CD4-positive, alpha-beta memory T cell (primary cell): ENCODE measurements around the gene PPP1R3D. TPM values are rescaled to one million over a fixed set of nuclear protein-coding genes. Genes with fewer than 3 reads are reported as not detected.

ENCODE experiments used
- CTCF ChIA-PET: fragments of 350-600 bp; sonication (Branson Sonifier 250); formaldehyde crosslinking; loops from one replicate; lab custom pipeline; 2021; ENCODE audit warnings: inconsistent platforms; ENCODE audit not compliant: partially characterized antibody; lab: Charles Lee
- POLR2A ChIA-PET: fragments of 350-600 bp; sonication (Branson Sonifier 250); formaldehyde crosslinking; loops from one replicate; lab custom pipeline; 2021; ENCODE audit not compliant: partially characterized antibody; lab: Charles Lee
- DNase-seq, 5 donors: peaks; one replicate each; pipeline versions ENCODE4 v3.0.0 to v3.0.0-alpha.2; 2020 to 2022; ENCODE audit warnings: mixed read lengths in 1 of 5
- H3K27ac ChIP-seq: one replicate; pipeline ENCODE4 v1.7.0; 2013; ENCODE audit warnings: low read depth, low read length
- H3K27me3 ChIP-seq: 2 replicates; pipeline ENCODE4 v1.7.0; 2013; ENCODE audit warnings: mild to moderate bottlenecking, low read length, moderate library complexity; ENCODE audit not compliant: insufficient read depth
- H3K36me3 ChIP-seq: 2 replicates; pipeline ENCODE4 v1.7.0; 2013; ENCODE audit warnings: mild to moderate bottlenecking, low read length, moderate library complexity; ENCODE audit not compliant: insufficient read depth
- H3K4me1 ChIP-seq: 2 replicates; pipeline ENCODE4 v1.7.0; 2013; ENCODE audit warnings: mild to moderate bottlenecking, low read length, moderate library complexity; ENCODE audit not compliant: insufficient read depth
- H3K4me3 ChIP-seq, 2 donors: one replicate each; pipeline ENCODE4 v1.7.0; 2013; ENCODE audit warnings: low read length in 2 of 2, mild to moderate bottlenecking in 1 of 2
- H3K9me3 ChIP-seq, 2 donors: one replicate each; pipeline ENCODE4 v1.7.0; 2013; ENCODE audit warnings: low read length in 2 of 2, control low read depth in 1 of 2; ENCODE audit not compliant: control insufficient read depth in 1 of 2
- H3K27ac Mint-ChIP-seq, 7 donors: one replicate each; pipeline ENCODE4 v1.8.0; 2020 to 2021; ENCODE audit warnings: mixed read lengths in 7 of 7, mild to moderate bottlenecking in 6 of 7, inconsistent platforms in 3 of 7, moderate library complexity in 3 of 7
- H3K27me3 Mint-ChIP-seq, 2 donors: one replicate each; pipeline ENCODE4 v1.8.0; 2020 to 2021; ENCODE audit warnings: mixed read lengths in 2 of 2
- H3K36me3 Mint-ChIP-seq, 2 donors: one replicate each; pipeline ENCODE4 v1.8.0; 2020 to 2021; ENCODE audit warnings: mixed read lengths in 2 of 2, inconsistent platforms in 1 of 2, mild to moderate bottlenecking in 1 of 2
- H3K4me1 Mint-ChIP-seq, 4 donors: one replicate each; pipeline ENCODE4 v1.8.0; 2020 to 2021; ENCODE audit warnings: mixed read lengths in 4 of 4, mild to moderate bottlenecking in 1 of 4
- H3K4me3 Mint-ChIP-seq, 8 donors: one replicate each; pipeline ENCODE4 v1.8.0; 2020 to 2021; ENCODE audit warnings: mixed read lengths in 8 of 8, mild to moderate bottlenecking in 7 of 8, moderate library complexity in 6 of 8, inconsistent platforms in 3 of 8
- H3K9me3 Mint-ChIP-seq, 8 donors: one replicate each; pipeline ENCODE4 v1.8.0; 2020 to 2021; ENCODE audit warnings: mixed read lengths in 8 of 8, mild to moderate bottlenecking in 5 of 8, inconsistent platforms in 3 of 8, moderate library complexity in 1 of 8
- intact Hi-C: fragments of 100-400 bp; cut with micrococcal nuclease; formaldehyde crosslinking; loops from one replicate; pipeline ENCODE4 v1.15.1; 2023
- polyA plus RNA-seq, 2 donors: library from polyadenylated mRNA; unstranded; fragments of 300-500 nt; fragmentation: Illumina TruSeq; gene quantifications; one replicate each; pipeline ENCODE4 v1.2.3, GENCODE V29; 2021
- total RNA-seq, 2 experiments: library from RNA; stranded (reverse); gene quantifications; one replicate each; pipeline ENCODE4 v1.2.3, GENCODE V29; 2021

PPP1R3D gene
- total and polyA plus RNA-seq, 4 experiments from 2014 or later = 2.2 to 15.0 (median 8.0) TPM

DNA sequence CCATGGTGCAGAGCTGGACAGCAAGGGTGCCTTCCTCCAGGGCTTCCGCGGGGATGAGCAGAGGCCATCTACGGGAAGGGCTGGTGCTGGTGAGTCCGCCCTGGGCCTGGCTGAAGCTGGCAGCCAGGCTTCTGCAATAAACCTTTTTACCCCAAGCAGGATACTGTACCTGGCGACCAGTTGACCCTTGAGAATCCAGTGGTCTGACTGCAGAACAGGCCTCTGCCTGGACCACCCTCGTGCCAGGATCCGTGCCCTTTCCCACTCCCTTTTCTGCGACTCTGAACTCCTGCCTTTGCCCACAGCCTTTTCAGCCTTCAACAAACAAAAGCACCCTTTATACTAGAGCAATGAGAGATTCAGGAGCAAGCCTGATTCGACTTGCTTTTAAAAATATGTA lies 37.0 kb upstream of the PPP1R3D start:
- Mint-ChIP-seq H3K4me1 (no peaks in the 10 kb centered on the region), H3K4me3 (no peak overlapping the region), H3K27ac (no peak overlapping the region), H3K27me3 (no peaks in the 10 kb centered on the region), H3K9me3 (no peaks in the 10 kb centered on the region), H3K36me3 (peaks cover 0 to 17% of the 10 kb centered on the region in 2 donors)
- Histone ChIP-seq H3K4me3 (no peak overlapping the region), H3K4me1 (no peaks in the 10 kb centered on the region), H3K27me3 (no peaks in the 10 kb centered on the region), H3K27ac (no peak overlapping the region), H3K9me3 (no peaks in the 10 kb centered on the region), H3K36me3 (no peaks in the 10 kb centered on the region)
- intact Hi-C loops = no loop called here
- ChIA-PET POLR2A (no interaction called here), CTCF (no interaction called here)
- no peak for DNase-seq

GRCh38 chr20:59976156-59976782 lies 36.2 kb upstream of the PPP1R3D start:
- H3K4me1 Mint-ChIP-seq = no peaks in the 10 kb centered on the region
- no peaks in the 10 kb centered on the region for H3K9me3 Mint-ChIP-seq
- no peak for DNase-seq
- H3K4me1 ChIP-seq = no peaks in the 10 kb centered on the region
- no peak overlapping the region for H3K27ac ChIP-seq
- no peaks in the 10 kb centered on the region for H3K27me3 ChIP-seq
- CTCF ChIA-PET = no interaction called here
- H3K4me3 ChIP-seq = no peak overlapping the region
- intact Hi-C loops = no loop called here
- H3K27me3 Mint-ChIP-seq = no peaks in the 10 kb centered on the region
- peaks cover 0 to 14% of the 10 kb centered on the region in 2 donors for H3K36me3 Mint-ChIP-seq
- POLR2A ChIA-PET = no interaction called here
- H3K4me3 Mint-ChIP-seq = no peak overlapping the region
- H3K27ac Mint-ChIP-seq = no peak overlapping the region
- H3K9me3 ChIP-seq = no peaks in the 10 kb centered on the region
- H3K36me3 ChIP-seq = no peaks in the 10 kb centered on the region

- intact Hi-C loops = no loop called here
- H3K27me3 Mint-ChIP-seq = peaks cover 0 to 1% of the 10 kb centered on the region in 2 donors
- H3K4me1 Mint-ChIP-seq = no peaks in the 10 kb centered on the region
- Histone ChIP-seq H3K36me3 (no peaks in the 10 kb centered on the region), H3K27ac (no peak overlapping the region), H3K4me1 (no peaks in the 10 kb centered on the region), H3K4me3 (no peak overlapping the region), H3K27me3 (no peaks in the 10 kb centered on the region), H3K9me3 (no peaks in the 10 kb centered on the region)
- H3K36me3 Mint-ChIP-seq = peaks cover 0 to 14% of the 10 kb centered on the region in 2 donors
- no peaks in the 10 kb centered on the region for H3K9me3 Mint-ChIP-seq
- no peak overlapping the region for H3K4me3 Mint-ChIP-seq
- CTCF ChIA-PET = no interaction called here
- no peak for DNase-seq
- POLR2A ChIA-PET = no interaction called here
- H3K27ac Mint-ChIP-seq = no peak overlapping the region
Measured at GRCh38 chr20:59972037-59972801, 32.1 kb upstream of the PPP1R3D start.

DNA sequence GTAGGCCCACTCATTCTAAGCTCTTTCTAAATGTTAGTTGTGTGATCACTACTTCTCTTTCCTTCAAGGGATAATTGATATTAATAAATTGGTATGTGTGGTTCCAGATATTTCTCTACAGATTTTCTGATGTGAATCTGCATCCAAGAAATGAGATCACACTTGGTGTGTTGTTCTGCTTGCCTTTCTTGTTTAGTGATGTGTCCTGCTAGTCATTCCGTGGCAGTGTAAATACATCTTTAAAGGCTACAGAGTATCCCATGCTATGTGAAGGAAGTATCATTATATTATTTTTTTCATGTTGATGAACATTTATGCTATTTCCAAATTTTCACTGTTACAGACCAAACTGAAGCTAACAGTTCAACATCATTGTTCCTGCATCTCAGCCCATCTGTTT lies 31.3 kb upstream of the PPP1R3D start:
- Histone ChIP-seq H3K9me3 (no peaks in the 10 kb centered on the region), H3K27ac (no peak overlapping the region), H3K4me1 (no peaks in the 10 kb centered on the region), H3K27me3 (no peaks in the 10 kb centered on the region), H3K36me3 (no peaks in the 10 kb centered on the region), H3K4me3 (no peak overlapping the region)
- H3K36me3 Mint-ChIP-seq = peaks cover 0 to 14% of the 10 kb centered on the region in 2 donors
- H3K27ac Mint-ChIP-seq = no peak overlapping the region
- peaks cover 0 to 1% of the 10 kb centered on the region in 2 donors for H3K27me3 Mint-ChIP-seq
- intact Hi-C loops = no loop called here
- no peaks in the 10 kb centered on the region for H3K9me3 Mint-ChIP-seq
- CTCF ChIA-PET = no interaction called here
- no peaks in the 10 kb centered on the region for H3K4me1 Mint-ChIP-seq
- DNase-seq = no peak
- POLR2A ChIA-PET = no interaction called here
- no peak overlapping the region for H3K4me3 Mint-ChIP-seq

DNA sequence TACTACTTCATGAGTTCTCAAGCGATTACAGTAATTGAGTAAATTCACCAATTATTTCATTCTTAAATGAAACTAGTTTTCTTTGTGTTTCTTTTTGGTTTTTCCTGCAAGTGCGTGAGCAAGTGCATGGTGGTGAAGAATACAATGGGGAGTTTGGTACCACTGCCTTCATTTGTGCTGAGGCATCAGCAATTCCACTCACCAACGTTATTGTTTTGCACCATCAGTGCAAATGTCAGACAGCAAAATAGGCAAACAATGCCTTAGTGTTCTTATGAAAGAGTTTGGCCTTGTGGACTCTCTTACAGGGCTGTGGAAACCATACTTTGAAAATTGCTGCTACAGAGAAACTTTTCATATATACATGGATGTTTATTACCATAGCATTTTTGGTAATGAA lies 26.3 kb upstream of the PPP1R3D start:
- H3K36me3 Mint-ChIP-seq = no peaks in the 10 kb centered on the region
- CTCF ChIA-PET = no interaction called here
- H3K27me3 ChIP-seq = no peaks in the 10 kb centered on the region
- intact Hi-C loops = no loop called here
- H3K27ac ChIP-seq = no peak overlapping the region
- H3K36me3 ChIP-seq = no peaks in the 10 kb centered on the region
- no peaks in the 10 kb centered on the region for H3K9me3 Mint-ChIP-seq
- H3K4me3 Mint-ChIP-seq = no peak overlapping the region
- H3K4me3 ChIP-seq = no peak overlapping the region
- H3K4me1 Mint-ChIP-seq = no peaks in the 10 kb centered on the region
- POLR2A ChIA-PET = no interaction called here
- DNase-seq = no peak
- no peaks in the 10 kb centered on the region for H3K4me1 ChIP-seq
- H3K9me3 ChIP-seq = no peaks in the 10 kb centered on the region
- peaks cover 0 to 1% of the 10 kb centered on the region in 2 donors for H3K27me3 Mint-ChIP-seq
- no peak overlapping the region for H3K27ac Mint-ChIP-seq

GRCh38 chr20:59962155-59962554 lies 22.1 kb upstream of the PPP1R3D start:
- intact Hi-C loops = no loop called here
- Mint-ChIP-seq H3K27ac (no peak overlapping the region), H3K27me3 (no peaks in the 10 kb centered on the region), H3K9me3 (no peaks in the 10 kb centered on the region), H3K4me3 (no peak overlapping the region), H3K4me1 (no peaks in the 10 kb centered on the region), H3K36me3 (peaks cover 2 to 14% of the 10 kb centered on the region in 2 donors)
- H3K36me3 ChIP-seq = no peaks in the 10 kb centered on the region
- H3K9me3 ChIP-seq = no peaks in the 10 kb centered on the region
- H3K4me3 ChIP-seq = no peak overlapping the region
- no peaks in the 10 kb centered on the region for H3K27me3 ChIP-seq
- no peak overlapping the region for H3K27ac ChIP-seq
- DNase-seq = no peak
- POLR2A ChIA-PET = no interaction called here
- no peaks in the 10 kb centered on the region for H3K4me1 ChIP-seq
- CTCF ChIA-PET = interaction anchor here (1.0 kb wide), 1 partner anchor 9 kb away, joined by 3 read pairs; no protein-coding TSS in a partner anchor

GRCh38 chr20:59961423-59961822 lies 21.3 kb upstream of the PPP1R3D start:
- H3K4me1 Mint-ChIP-seq = no peaks in the 10 kb centered on the region
- Histone ChIP-seq H3K27me3 (no peaks in the 10 kb centered on the region), H3K9me3 (no peaks in the 10 kb centered on the region), H3K36me3 (no peaks in the 10 kb centered on the region), H3K27ac (no peak overlapping the region), H3K4me3 (no peak overlapping the region), H3K4me1 (no peaks in the 10 kb centered on the region)
- H3K27ac Mint-ChIP-seq = no peak overlapping the region
- no peak for DNase-seq
- ChIA-PET POLR2A (no interaction called here), CTCF (no interaction called here)
- peaks cover 2 to 14% of the 10 kb centered on the region in 2 donors for H3K36me3 Mint-ChIP-seq
- no peak overlapping the region for H3K4me3 Mint-ChIP-seq
- intact Hi-C loops = no loop called here
- no peaks in the 10 kb centered on the region for H3K27me3 Mint-ChIP-seq
- H3K9me3 Mint-ChIP-seq = no peaks in the 10 kb centered on the region
